AG04450 (cell line): Measurements from ENCODE around the gene LRP1. TPM values are rescaled to one million over a fixed set of nuclear protein-coding genes. Genes with fewer than 3 reads are reported as not detected.
A peak's percentile ranks its signal among the peaks of the same experiment; 100 is the strongest.

Source experiments
- CTCF ChIA-PET: fragments of 300-600, 350-600 bp; formaldehyde crosslinking; extraction: SDS; loops from one replicate; lab custom pipeline; 2022; ENCODE audit warnings: antibody characterized with exemption, inconsistent platforms; lab: Charles Lee
- POLR2A ChIA-PET: fragments of 350-600 bp; formaldehyde crosslinking; extraction: SDS; loops from one replicate; lab custom pipeline; 2021; ENCODE audit warnings: antibody characterized with exemption, inconsistent platforms; lab: Yijun Ruan, JAX
- DNase-seq: peaks from one replicate; pipeline ENCODE4 v3.0.0-alpha.2; 2011; ENCODE audit warnings: low read depth, low spot score
- H3K27ac ChIP-seq: one replicate; pipeline ENCODE4 v1.5.1; 2012; ENCODE audit warnings: low read depth, low read length, control low read depth
- H3K27me3 ChIP-seq: one replicate; pipeline ENCODE4 v1.6.0; 2012; ENCODE audit warnings: low read length; ENCODE audit not compliant: control insufficient read depth, insufficient read depth
- H3K4me3 ChIP-seq: 2 replicates; pipeline ENCODE4 v1.5.1; 2011; ENCODE audit warnings: mild to moderate bottlenecking, low read depth, low read length, control low read depth
- H3K9me3 ChIP-seq: 2 replicates; pipeline ENCODE4 v1.5.1; 2012; ENCODE audit warnings: low read length; ENCODE audit not compliant: control insufficient read depth, insufficient read depth
- CTCF ChIP-seq: IDR thresholded peaks from 2 replicates; pipeline ENCODE4 v1.5.1; 2011; ENCODE audit warnings: low read depth, low read length, control low read depth, inconsistent platforms
- polyA plus RNA-seq: library from polyadenylated mRNA; depleted of rRNA; stranded (reverse); fragments of >200 nt; gene quantifications from 2 replicates; pipeline ENCODE4 v1.2.3, GENCODE V29; 2011

Gene LRP1
- polyA plus RNA-seq, 1 experiment, result 49.9 TPM

GRCh38 chr12:57091638-57092528 is 36.4 kb upstream of the LRP1 start:
- H3K4me3 ChIP-seq, result peak overlapping the region; percentile 74
- H3K27me3 ChIP-seq, result no peaks in the 10 kb centered on the region
- no peaks in the 10 kb centered on the region; the same call in 1 of the 2 replicates for H3K9me3 ChIP-seq
- no peak for TF ChIP-seq CTCF
- ChIA-PET CTCF (interaction anchor here (0.7 to 3.4 kb wide), 9 partner anchors 10 to 95 kb away, joined by 3 to 27 read pairs (median 4); partner anchors contain the start of gene STAT6), POLR2A (interaction anchor here (0.5 to 13.0 kb wide), 5 partner anchors 16 to 122 kb away, joined by 3 to 258 read pairs (median 3); partner anchors contain the start of gene STAT6)
- no peak for DNase-seq
- H3K27ac ChIP-seq, result peak overlapping the region; percentile 21

GRCh38 chr12:57092529-57092862 is 35.8 kb upstream of the LRP1 start:
- DNase-seq, result no peak
- TF ChIP-seq CTCF, result no peak
- ChIA-PET CTCF (interaction anchor here (0.5 to 3.4 kb wide), 8 partner anchors 10 to 628 kb away, joined by 3 to 27 read pairs (median 6); partner anchors contain the start of gene STAT6), POLR2A (interaction anchor here (0.6 to 13.0 kb wide), 3 partner anchors 15 to 56 kb away, joined by 3 to 258 read pairs (median 5); partner anchors contain the start of gene STAT6)
- Histone ChIP-seq H3K27me3 (no peaks in the 10 kb centered on the region), H3K9me3 (no peaks in the 10 kb centered on the region; the same call in 1 of the 2 replicates), H3K4me3 (peak overlapping the region; percentile 74), H3K27ac (peak overlapping the region; percentile 52)

- no peak for DNase-seq
- CTCF ChIA-PET, result interaction anchor here (0.5 to 3.4 kb wide), 9 partner anchors 9 to 628 kb away, joined by 3 to 27 read pairs (median 6); partner anchors contain the start of gene STAT6
- peak overlapping the region; percentile 74 for H3K4me3 ChIP-seq
Observed at GRCh38 chr12:57092876-57093414, 35.3 kb upstream of the LRP1 start.

GRCh38 chr12:57093415-57094207 is 34.7 kb upstream of the LRP1 start:
- peak overlapping the region; percentile 74 for H3K4me3 ChIP-seq
- H3K27ac ChIP-seq, result peak overlapping the region; percentile 75
- peak; percentile 63 for TF ChIP-seq CTCF
- no peaks in the 10 kb centered on the region for H3K27me3 ChIP-seq
- POLR2A ChIA-PET, result interaction anchor here (0.6 to 13.0 kb wide), 9 partner anchors 14 to 569 kb away, joined by 3 to 258 read pairs (median 4); partner anchors contain the start of genes LRP1, NACA, NEMP1 and STAT6
- no peaks in the 10 kb centered on the region; the same call in 1 of the 2 replicates for H3K9me3 ChIP-seq
- CTCF ChIA-PET, result interaction anchor here (0.6 to 3.4 kb wide), 11 partner anchors 12 to 551 kb away, joined by 3 to 27 read pairs (median 5); partner anchors contain the start of gene STAT6
- DNase-seq, result peak; percentile 79

More at GRCh38 chr12:57092876-57093414, 35.3 kb upstream of the LRP1 start:
- POLR2A ChIA-PET, result interaction anchor here (0.6 to 13.0 kb wide), 4 partner anchors 14 to 56 kb away, joined by 3 to 258 read pairs (median 4); partner anchors contain the start of gene STAT6
- Histone ChIP-seq H3K27ac (peak overlapping the region; percentile 75), H3K27me3 (no peaks in the 10 kb centered on the region), H3K9me3 (no peaks in the 10 kb centered on the region; the same call in 1 of the 2 replicates)
- no peak for TF ChIP-seq CTCF
